GM13976 (cell line): ENCODE results near the gene XRCC3.

Experiments
- DNase-seq: peaks from one replicate; pipeline ENCODE4 v3.0.0; 2012; ENCODE audit warnings: low spot score
- in situ Hi-C: fragments of 300-500 bp; cut with MboI; formaldehyde crosslinking; loops from one replicate; pipeline ENCODE4 v1.12.0; 2022; ENCODE audit warnings: low sequenced_read_pairs, mixed read lengths, inconsistent platforms; ENCODE audit not compliant: unreplicated experiment
- TF ChIP-seq, protein P1 (sequence below): IDR thresholded peaks from 2 replicates; pipeline ENCODE4 v1.5.1; 2012; ENCODE audit warnings: borderline replicate concordance, mild to moderate bottlenecking; ENCODE audit not compliant: insufficient read depth; ENCODE audit errors: extremely low read depth, missing control alignments, control extremely low read depth

The XRCC3 gene

DNA sequence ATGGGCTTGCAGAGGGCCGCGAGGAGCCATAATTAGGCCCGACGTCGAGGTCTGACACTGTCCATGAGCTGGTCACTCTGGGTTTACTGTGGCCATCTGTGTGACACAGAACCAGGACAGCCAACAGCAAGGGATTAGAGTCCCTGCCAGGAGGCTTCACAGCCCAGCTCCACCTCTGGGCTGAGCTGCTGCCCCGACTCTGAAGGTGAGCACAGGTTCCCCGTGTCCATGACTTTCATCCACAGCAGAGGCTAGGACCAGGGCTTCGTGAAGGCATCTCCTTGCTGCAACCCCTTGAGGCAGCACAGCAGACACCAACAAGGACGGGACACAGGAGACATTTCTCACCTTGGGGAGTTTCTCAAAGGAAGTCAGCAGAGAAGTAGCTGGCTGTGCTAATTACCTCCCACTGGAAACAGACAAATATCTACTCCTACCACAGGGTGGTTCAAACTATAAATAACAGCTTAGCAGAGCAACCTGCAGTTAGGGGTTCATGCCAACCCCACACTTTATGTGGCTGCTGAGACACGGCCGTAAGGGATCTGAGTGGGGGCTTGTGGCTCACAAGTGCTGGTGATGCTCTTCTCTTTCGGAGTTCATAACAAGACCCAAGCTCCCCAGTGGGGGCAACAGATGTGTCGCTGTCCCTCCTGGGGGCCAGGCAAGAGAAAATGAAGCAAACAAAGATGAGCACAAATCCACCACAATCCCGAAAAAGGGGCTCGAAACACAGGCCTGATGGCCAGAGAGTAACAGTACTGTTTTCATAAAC lies 29.6 kb upstream of the XRCC3 start:
- in situ Hi-C loops, result no loop called here
- DNase-seq, result no peak
- TF ChIP-seq, protein P1, sequence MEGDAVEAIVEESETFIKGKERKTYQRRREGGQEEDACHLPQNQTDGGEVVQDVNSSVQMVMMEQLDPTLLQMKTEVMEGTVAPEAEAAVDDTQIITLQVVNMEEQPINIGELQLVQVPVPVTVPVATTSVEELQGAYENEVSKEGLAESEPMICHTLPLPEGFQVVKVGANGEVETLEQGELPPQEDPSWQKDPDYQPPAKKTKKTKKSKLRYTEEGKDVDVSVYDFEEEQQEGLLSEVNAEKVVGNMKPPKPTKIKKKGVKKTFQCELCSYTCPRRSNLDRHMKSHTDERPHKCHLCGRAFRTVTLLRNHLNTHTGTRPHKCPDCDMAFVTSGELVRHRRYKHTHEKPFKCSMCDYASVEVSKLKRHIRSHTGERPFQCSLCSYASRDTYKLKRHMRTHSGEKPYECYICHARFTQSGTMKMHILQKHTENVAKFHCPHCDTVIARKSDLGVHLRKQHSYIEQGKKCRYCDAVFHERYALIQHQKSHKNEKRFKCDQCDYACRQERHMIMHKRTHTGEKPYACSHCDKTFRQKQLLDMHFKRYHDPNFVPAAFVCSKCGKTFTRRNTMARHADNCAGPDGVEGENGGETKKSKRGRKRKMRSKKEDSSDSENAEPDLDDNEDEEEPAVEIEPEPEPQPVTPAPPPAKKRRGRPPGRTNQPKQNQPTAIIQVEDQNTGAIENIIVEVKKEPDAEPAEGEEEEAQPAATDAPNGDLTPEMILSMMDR, result no peak

DNA sequence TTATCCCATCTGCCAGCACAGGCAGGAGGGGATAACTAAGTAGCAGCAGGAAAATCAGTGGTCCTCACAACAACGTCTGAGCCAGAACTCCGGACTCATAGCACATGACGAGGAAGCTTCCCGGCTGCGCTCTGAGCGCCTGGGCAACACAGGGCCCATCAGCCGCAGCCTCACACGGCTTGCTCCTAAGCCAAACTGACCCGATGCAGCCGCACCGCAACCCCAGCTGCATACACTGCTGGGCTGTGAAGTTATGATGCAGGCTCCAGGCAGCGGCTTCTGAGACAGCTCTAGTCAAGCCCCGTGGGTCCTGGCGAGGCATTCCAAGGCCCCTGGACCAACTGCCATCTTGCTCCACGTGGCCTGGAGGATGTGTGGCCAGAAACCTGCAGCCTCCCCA lies 28.4 kb upstream of the XRCC3 start:
- in situ Hi-C loops, result no loop called here
- DNase-seq, result no peak

DNA sequence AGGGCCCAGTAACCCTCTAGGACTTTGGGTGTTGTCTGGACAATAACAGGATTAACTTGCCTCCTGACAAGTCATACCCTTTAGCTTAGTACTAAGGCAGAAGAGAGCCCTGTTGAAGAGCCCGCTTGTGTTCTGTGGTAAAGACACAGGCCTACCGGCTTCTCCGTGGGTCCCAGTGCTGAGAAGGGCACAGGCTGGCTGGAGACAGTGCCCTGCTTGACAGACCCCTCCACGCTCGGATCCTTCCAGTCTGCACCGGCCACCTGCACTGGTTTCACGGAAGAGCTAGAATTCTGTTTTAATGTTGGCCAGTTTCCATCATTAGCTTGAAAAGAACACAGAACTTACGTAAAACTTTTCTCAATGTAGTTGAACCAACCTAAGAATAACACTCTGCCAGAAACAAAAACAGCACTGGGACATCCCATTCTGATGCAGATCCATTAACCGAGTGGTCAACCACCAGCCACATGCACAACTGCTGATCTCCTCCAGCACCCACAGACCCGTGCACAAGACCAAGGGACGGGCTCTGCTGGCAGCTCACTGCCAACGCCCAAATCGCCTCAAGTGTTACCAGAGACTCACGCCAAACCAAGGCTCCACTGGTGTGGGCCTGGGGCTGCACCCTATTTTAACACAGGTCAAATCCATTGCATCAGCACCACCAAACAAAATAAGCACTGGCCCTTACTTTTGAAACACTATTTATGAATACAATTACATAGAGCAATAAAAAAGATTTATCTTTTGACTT lies 27.4 kb upstream of the XRCC3 start:
- in situ Hi-C loops, result no loop called here
- TF ChIP-seq, protein P1, result no peak
- no peak for DNase-seq

More for the DNA sequence above, 28.4 kb upstream of the XRCC3 start:
- TF ChIP-seq, protein P1, result no peak

DNA sequence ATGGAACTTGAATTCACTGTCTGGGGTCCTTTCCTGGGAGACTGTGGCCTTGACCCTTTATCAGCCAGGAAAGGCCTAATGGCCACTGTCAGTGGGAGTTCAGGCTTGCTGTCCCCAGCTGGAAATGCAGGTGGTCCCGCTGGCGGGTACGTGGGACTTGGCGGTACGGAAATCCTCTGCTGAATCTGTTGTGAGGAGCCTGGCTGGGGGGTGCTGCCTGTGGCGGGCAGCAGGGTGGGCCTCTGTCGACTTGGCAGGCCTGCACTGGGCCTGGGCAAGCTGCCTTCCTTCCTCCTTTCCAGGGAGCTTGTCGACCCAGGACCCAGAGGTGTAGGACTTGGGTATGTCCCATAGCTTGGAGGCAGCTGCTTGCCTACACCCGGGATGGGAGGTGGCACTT lies 26.6 kb upstream of the XRCC3 start:
- in situ Hi-C loops, result no loop called here
- DNase-seq, result no peak
- TF ChIP-seq, protein P1, result no peak

DNA sequence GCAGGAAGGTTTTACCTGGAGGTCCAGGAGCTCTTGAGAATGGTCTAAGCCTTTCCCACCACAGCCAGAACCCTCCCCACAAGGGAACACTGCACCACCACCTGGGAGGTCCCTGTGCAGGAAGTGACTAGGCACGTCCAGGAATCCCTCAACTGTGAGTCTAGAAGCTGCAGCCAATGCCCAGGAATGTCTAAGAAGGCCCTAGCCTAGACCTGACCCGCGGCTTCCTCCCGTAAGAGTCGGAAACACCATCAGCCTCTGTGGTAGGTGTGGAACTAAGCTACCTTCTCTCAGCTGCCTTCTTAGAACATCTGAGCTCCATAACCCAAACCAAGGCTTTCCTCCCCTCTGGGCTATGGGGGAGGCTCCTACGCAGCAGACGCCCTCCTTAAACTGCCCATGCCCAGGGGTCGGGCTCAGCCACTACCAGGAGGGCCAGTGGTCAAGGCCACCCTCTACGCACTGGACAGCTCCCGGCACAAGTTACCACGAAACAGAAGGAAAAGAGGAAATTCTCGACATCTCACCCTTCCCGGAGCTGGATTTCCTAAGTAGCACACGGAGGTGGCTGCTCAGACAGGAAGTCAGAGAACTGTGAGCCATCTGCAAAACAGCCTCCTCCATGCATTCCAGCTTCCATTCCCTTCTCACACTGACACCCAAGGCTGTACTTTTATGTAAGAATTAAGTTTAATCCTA lies 25.9 kb upstream of the XRCC3 start:
- DNase-seq, result no peak
- TF ChIP-seq, protein P1, result no peak
- in situ Hi-C loops, result no loop called here

DNA sequence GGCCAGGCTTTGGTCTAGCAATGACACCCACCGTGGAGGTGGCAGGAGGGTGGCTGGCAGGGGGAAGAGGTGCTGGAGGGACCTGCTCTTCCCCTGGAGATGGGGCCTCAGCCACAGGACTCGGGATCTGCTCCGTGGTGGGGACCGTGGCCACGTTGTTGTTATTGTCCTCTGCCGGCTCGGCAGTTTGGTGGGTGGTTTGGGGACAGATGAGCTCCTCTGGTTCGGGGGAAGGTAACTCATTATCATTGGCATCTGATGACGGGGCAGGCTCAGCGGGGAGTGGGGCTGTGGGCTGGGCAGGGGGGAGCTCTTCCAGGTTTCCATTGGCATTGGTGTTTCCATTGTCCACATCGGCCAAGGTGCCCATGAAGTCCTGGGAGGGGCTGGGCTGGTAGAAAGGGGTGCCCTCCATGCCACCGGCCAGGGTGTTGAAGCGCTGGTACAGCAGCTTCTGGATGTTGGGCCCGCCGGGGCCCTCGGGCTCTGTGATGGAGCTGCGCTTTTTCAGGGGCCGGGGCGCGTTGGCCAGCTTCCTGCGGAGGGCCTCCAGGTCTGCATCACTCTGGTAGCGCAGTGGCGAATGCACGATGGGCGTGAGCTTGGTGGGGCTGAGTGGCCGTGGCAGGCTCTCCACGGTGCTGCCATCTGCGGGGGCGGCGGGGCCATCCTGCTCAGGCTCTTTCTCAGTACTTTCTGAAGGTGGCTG lies 24.7 kb upstream of the XRCC3 start:
- TF ChIP-seq, protein P1, result no peak
- in situ Hi-C loops, result no loop called here
- DNase-seq, result no peak
